HepG2 (cell line): ENCODE results near the gene LRRC28. TPM values are rescaled to one million over a fixed set of nuclear protein-coding genes. Genes with fewer than 3 reads are reported as not detected.
A peak's percentile ranks its signal among the peaks of the same experiment; 100 is the strongest.

Experiments
- ASH2L ChIP-seq: fragments of 300-600, 200-600 bp; sonication (generic); IDR thresholded peaks from 2 replicates; pipeline ENCODE4 v1.7.0; 2017; ENCODE audit warnings: low read depth, mild to moderate bottlenecking, moderate library complexity, mixed read lengths, low read length; ENCODE audit not compliant: insufficient read length
- ATRX ChIP-seq: sonication (generic); formaldehyde crosslinking; IDR thresholded peaks from 2 replicates; pipeline ENCODE4 v1.4.0; 2020; ENCODE audit warnings: missing genetic modification reagents, borderline replicate concordance
- CCDC6 ChIP-seq: sonication (generic); formaldehyde crosslinking; IDR thresholded peaks from 2 replicates; pipeline ENCODE4 v1.8.1; 2022; ENCODE audit warnings: mild to moderate bottlenecking, missing genetic modification reagents, moderate library complexity
- FLYWCH1 ChIP-seq: sonication (generic); formaldehyde crosslinking; IDR thresholded peaks from 2 replicates; pipeline ENCODE4 v1.8.1; 2023; ENCODE audit warnings: mild to moderate bottlenecking, missing genetic modification reagents
- HCFC1 ChIP-seq: fragments of 150-350 bp; IDR thresholded peaks from 2 replicates; pipeline ENCODE4 v1.6.1; 2014; ENCODE audit warnings: low read depth, low read length
- HMG20A ChIP-seq: IDR thresholded peaks from 2 replicates; pipeline ENCODE4 v1.6.1; 2016; ENCODE audit warnings: borderline replicate concordance
- KMT2A ChIP-seq: sonication (generic); formaldehyde crosslinking; IDR thresholded peaks from 2 replicates; pipeline ENCODE4 v1.4.0; 2020; ENCODE audit warnings: missing genetic modification reagents
- MEF2D ChIP-seq: sonication (generic); formaldehyde crosslinking; IDR thresholded peaks from 2 replicates; pipeline ENCODE4 v1.5.1; 2020; ENCODE audit warnings: mild to moderate bottlenecking, missing genetic modification reagents
- MTA3 ChIP-seq: sonication (generic); formaldehyde crosslinking; IDR thresholded peaks from 2 replicates; pipeline ENCODE4 v1.4.0; 2020; ENCODE audit warnings: missing genetic modification reagents
- NAIF1 ChIP-seq: sonication (generic); formaldehyde crosslinking; IDR thresholded peaks from 2 replicates; pipeline ENCODE4 v1.5.0; 2020; ENCODE audit warnings: mild to moderate bottlenecking, missing genetic modification reagents, borderline replicate concordance
- NR2C2 ChIP-seq: sonication (generic); formaldehyde crosslinking; IDR thresholded peaks from 2 replicates; pipeline ENCODE4 v1.4.0; 2020; ENCODE audit warnings: missing genetic modification reagents, mild to moderate bottlenecking, moderate library complexity, borderline replicate concordance
- PLSCR1 ChIP-seq: sonication (generic); formaldehyde crosslinking; IDR thresholded peaks from 2 replicates; pipeline ENCODE4 v1.5.0; 2020; ENCODE audit warnings: missing genetic modification reagents, mild to moderate bottlenecking, borderline replicate concordance
- PRDM4 ChIP-seq: sonication (generic); formaldehyde crosslinking; IDR thresholded peaks from 2 replicates; pipeline ENCODE4 v1.9.0; 2021; ENCODE audit warnings: missing genetic modification reagents, borderline replicate concordance
- TSC22D2 ChIP-seq: sonication (generic); formaldehyde crosslinking; IDR thresholded peaks from 2 replicates; pipeline ENCODE4 v1.5.1; 2020; ENCODE audit warnings: missing genetic modification reagents, mild to moderate bottlenecking, borderline replicate concordance
- ZBTB39 ChIP-seq: sonication (generic); formaldehyde crosslinking; IDR thresholded peaks from 2 replicates; pipeline ENCODE4 v1.5.0; 2020; ENCODE audit warnings: missing genetic modification reagents
- ZFX ChIP-seq: sonication (generic); formaldehyde crosslinking; IDR thresholded peaks from 2 replicates; pipeline ENCODE4 v1.4.0; 2020; ENCODE audit warnings: mild to moderate bottlenecking, low read depth, missing genetic modification reagents, moderate library complexity
- ZFY ChIP-seq: sonication (generic); formaldehyde crosslinking; IDR thresholded peaks from 2 replicates; pipeline ENCODE4 v1.4.0; 2020; ENCODE audit warnings: missing genetic modification reagents
- ZMAT5 ChIP-seq: sonication (generic); formaldehyde crosslinking; IDR thresholded peaks from 2 replicates; pipeline ENCODE4 v1.5.0; 2020; ENCODE audit warnings: mild to moderate bottlenecking, low read depth, missing genetic modification reagents, borderline replicate concordance
- ZNF138 ChIP-seq: sonication (generic); formaldehyde crosslinking; IDR thresholded peaks from 2 replicates; pipeline ENCODE4 v1.5.0; 2020; ENCODE audit warnings: mild to moderate bottlenecking, low read depth, missing genetic modification reagents
- ZNF547 ChIP-seq: sonication (generic); formaldehyde crosslinking; IDR thresholded peaks from 2 replicates; pipeline ENCODE4 v1.5.1; 2020; ENCODE audit warnings: mild to moderate bottlenecking, missing genetic modification reagents
- ZNF704 ChIP-seq: sonication (generic); formaldehyde crosslinking; IDR thresholded peaks from 2 replicates; pipeline ENCODE4 v1.8.1; 2023; ENCODE audit warnings: mild to moderate bottlenecking, inconsistent platforms, moderate library complexity, missing genetic modification reagents, borderline replicate concordance
- ZNF776 ChIP-seq: sonication (generic); formaldehyde crosslinking; IDR thresholded peaks from 2 replicates; pipeline ENCODE4 v1.4.0; 2020; ENCODE audit warnings: mild to moderate bottlenecking, missing genetic modification reagents
- polyA plus RNA-seq, 8 experiments: library from polyadenylated mRNA; depleted of rRNA in 3 of 8; stranded (reverse) in 7 of 8; unstranded in 1 of 8; fragments of >200 nt; fragmentation: Illumina TruSeq in 4 of 8; extraction: Trizol in 4 of 8; gene quantifications; 2 replicates each; pipeline versions ENCODE4 v1.2.1 to v1.2.3, GENCODE V29; 2011 to 2016; ENCODE audit warnings: low read depth in 4 of 8, missing spikeins in 1 of 8, mixed read lengths in 1 of 8; ENCODE audit not compliant: insufficient read depth in 1 of 8
- total RNA-seq, 5 experiments: library from RNA; depleted of rRNA; stranded (reverse); fragments of >200 nt; fragmentation: Illumina TruSeq; extraction: Trizol; gene quantifications; 2 replicates each; pipeline ENCODE4 v1.2.3, GENCODE V29; 2016; ENCODE audit warnings: low read depth in 1 of 5

The LRRC28 gene
- total and polyA plus RNA-seq, 2 of the 13 experiments (the other 11 are each of a cell fraction or from before 2014, with no cell fraction given), result 17.5 to 21.3 TPM

GRCh38 chr15:99250857-99251841, at the start of gene LRRC28 (continued):
- TF ChIP-seq ZNF704 (no peak), PRDM4 (no peak), FLYWCH1 (no peak), ATRX (CRISPR knock-in tag) (no peak), TSC22D2 (CRISPR knock-in tag) (0 out of 2 replicates have a peak, but pooled peaks have one; percentile 21), CCDC6 (CRISPR knock-in tag) (peak; percentile 7; the same call in 1 of the 2 replicates), ASH2L (peak; percentile 85), MEF2D (CRISPR knock-in tag) (peak; percentile 33), ZMAT5 (no peak), PLSCR1 (CRISPR knock-in tag) (no peak), NAIF1 (CRISPR knock-in tag) (0 out of 2 replicates have a peak, but pooled peaks have one; percentile 72), ZFY (CRISPR knock-in tag) (peak; percentile 78), NR2C2 (CRISPR knock-in tag) (no peak), HMG20A (CRISPR knock-in tag) (no peak), HCFC1 (0 out of 2 replicates have a peak, but pooled peaks have one; percentile 27), ZNF776 (CRISPR knock-in tag) (no peak), KMT2A (peak; percentile 83), MTA3 (CRISPR knock-in tag) (no peak), ZNF138 (no peak), ZNF547 (CRISPR knock-in tag) (no peak), ZBTB39 (CRISPR knock-in tag) (no peak), ZFX (CRISPR knock-in tag) (peak; percentile 77)
